Measurements from ENCODE around the gene KPNA6.

KPNA6 gene

DNA sequence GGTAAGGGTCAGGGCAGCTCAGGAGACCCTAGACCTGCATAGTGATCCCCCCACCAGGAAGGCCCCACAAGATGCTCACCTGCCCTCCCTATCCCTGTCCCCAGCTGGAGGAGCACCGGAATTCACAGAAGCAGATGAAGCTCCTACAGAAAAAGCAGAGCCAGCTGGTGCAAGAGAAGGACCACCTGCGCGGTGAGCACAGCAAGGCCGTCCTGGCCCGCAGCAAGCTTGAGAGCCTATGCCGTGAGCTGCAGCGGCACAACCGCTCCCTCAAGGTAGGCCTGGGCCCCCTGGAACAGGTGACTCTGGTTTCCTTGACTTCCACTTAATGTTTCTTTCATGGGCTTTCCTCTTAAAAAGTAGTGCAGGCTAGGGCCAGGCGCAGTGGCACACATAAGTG lies 80.0 kb downstream of the KPNA6 start:
- no peak for DNase-seq (ENCODE audit: low spot score)

DNA sequence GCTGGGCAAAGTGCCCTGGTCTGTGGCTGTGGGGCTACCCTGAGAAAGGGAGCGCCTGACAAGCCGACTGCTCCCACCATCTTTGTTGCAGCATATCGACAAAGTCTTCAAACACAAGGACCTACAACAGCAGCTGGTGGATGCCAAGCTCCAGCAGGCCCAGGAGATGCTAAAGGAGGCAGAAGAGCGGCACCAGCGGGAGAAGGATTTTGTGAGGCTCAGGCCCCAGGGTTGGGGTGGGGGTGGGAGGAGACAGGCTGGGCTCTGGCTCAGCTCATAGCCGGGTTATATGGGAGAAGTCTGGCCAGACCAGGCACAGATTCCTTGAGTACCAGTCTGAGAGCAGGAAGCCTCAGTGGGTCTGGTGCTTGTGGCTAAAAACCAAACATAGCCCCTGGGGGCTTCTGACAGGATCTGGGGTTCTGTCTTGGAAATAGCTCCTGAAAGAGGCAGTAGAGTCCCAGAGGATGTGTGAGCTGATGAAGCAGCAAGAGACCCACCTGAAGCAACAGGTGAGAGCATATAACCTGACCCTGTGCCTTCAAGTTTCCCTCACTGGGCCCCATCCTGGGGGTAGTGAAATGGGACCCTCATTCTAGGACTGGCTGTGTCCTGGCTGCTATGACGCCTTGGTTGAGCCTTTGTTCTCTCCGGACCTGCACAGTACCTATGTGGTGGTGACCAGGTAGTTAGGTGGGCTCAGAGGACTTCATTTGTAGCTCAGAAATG lies 84.5 kb downstream of the KPNA6 start:
- no peak for DNase-seq (ENCODE audit: low spot score)

DNA sequence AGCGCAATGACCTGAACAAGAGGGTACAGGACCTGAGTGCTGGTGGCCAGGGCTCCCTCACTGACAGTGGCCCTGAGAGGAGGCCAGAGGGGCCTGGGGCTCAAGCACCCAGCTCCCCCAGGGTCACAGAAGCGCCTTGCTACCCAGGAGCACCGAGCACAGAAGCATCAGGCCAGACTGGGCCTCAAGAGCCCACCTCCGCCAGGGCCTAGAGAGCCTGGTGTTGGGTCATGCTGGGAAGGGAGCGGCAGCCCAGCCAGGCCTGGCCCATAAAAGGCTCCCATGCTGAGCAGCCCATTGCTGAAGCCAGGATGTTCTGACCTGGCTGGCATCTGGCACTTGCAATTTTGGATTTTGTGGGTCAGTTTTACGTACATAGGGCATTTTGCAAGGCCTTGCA lies 87.1 kb downstream of the KPNA6 start:
- DNase-seq (ENCODE audit: low spot score), result no peak

DNA sequence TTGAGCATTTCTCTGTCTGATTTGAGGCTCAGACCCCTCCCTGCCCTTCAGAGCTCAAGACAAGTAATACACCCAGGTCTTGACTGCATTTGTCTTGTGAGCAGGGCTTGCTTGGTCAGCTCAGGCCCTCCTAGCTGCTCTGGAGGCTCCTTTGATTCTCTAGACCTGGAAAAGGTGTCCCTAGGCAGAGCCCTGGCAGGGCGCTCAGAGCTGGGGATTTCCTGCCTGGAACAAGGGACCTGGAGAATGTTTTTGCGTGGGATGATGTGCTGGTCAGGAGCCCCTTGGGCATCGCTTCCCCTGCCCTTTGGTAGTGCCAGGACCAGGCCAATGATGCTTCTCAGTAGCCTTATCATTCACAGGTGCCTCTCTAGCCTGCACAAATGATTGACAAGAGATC lies 87.7 kb downstream of the KPNA6 start:
- no peak for DNase-seq (ENCODE audit: low spot score)

DNA sequence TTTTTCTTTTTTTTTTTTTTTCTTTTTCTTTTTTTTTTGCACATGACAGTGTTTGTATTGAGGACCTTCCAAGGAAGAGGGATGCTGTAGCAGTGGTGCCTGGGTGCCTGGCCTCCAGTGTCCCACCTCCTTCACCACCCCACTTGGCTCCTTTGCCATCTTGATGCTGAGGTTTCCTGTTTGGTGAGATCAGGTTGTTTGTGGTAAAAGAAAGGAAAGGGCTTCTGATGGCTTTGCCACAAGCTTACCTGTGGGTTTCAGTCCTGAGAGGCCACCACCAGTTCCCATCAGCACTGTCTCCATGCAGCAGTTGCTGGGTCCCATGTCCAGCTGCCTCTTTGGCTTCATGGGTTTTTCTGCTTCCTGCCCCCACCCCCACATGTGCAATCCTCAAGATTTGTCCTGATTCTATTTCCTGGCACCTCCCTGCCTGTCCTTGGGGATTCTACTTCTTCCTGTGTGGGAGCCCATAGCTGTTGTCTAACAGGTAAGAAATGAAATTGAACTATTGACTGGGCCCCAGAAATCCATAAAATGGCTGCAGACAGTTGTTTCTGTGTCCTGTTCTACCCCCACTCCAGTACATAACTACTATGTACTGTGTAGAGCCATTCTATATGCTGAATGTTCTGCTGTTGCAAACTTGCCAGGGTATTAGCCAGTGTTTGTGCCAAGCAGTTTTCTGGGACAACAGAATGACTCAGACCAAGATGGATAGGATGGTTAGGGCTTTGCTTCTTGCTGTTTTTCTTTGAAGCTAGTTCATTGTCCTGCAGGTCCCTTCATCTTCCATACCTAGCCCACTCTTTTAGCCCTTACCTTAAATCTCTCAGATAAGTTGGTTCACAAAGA lies 88.3 kb downstream of the KPNA6 start:
- DNase-seq (ENCODE audit: low spot score), result no peak

DNA sequence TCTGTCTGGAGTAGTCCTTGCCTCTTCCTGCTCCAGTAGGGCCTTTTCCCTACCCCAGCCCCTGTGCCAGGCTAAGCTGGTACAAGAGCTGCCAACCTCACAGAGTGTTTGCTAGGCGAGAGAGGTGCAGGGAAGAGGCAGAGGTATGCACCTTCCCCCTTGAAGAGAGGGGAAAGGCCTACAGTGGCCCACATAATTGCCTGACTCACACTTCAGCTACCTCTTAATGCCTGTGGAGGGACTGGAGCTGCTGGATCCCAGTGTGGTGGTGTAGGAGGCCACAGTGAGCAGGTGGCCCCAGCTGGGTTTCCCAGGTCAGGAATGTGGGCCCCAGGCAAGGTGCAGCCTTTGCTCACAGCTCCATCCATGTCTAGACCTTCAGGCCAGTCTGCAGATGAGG lies 89.2 kb downstream of the KPNA6 start:
- no peak for DNase-seq (ENCODE audit: low spot score)

DNA sequence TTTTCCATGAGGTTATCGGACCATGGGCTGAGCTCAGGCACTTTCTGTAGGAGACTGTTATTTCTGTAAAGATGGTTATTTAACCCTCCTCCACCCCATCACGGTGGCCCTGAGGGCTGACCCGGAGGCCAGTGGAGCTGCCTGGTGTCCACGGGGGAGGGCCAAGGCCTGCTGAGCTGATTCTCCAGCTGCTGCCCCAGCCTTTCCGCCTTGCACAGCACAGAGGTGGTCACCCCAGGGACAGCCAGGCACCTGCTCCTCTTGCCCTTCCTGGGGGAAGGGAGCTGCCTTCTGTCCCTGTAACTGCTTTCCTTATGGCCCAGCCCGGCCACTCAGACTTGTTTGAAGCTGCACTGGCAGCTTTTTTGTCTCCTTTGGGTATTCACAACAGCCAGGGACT lies 90.0 kb downstream of the KPNA6 start:
- no peak for DNase-seq (ENCODE audit: low spot score)

DNA sequence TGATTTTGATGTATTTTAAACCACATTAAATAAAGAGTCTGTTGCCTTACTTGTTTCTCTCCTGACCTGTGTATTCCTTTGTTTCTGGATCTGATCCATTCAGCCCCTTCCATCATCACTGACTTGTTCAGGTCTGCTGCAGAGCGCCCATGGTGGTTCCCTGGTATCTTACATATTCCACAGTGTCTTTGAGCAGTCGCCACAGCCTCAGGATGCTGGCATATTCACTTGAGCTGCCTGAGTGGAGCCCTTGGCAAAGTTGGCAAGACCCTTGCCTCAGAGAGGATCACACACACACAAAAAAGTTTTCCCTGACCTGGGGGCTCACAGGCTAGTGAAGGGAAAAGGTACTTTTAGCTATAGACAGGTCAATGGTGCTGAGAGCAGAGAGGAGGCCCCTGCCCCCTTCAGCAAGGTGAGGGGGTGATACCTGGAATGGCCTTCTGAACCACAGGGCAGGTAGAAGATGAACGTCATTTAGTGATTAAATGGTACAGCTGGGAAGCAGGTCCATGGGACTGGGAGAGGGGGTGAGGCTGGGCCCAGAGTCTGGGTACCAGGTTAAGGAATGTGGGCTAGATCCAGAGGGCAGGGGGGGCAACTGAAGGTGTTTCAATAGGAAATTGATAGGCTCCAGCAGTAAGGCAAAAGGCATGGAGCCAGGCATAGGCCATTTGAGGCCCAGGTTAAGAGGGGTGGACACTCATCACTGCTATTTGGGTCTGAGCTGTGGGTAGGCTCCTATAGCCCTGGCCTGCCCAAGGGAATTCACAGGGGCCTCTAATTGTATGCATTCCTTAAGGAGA lies 90.6 kb downstream of the KPNA6 start:
- DNase-seq (ENCODE audit: low spot score), result no peak

DNA sequence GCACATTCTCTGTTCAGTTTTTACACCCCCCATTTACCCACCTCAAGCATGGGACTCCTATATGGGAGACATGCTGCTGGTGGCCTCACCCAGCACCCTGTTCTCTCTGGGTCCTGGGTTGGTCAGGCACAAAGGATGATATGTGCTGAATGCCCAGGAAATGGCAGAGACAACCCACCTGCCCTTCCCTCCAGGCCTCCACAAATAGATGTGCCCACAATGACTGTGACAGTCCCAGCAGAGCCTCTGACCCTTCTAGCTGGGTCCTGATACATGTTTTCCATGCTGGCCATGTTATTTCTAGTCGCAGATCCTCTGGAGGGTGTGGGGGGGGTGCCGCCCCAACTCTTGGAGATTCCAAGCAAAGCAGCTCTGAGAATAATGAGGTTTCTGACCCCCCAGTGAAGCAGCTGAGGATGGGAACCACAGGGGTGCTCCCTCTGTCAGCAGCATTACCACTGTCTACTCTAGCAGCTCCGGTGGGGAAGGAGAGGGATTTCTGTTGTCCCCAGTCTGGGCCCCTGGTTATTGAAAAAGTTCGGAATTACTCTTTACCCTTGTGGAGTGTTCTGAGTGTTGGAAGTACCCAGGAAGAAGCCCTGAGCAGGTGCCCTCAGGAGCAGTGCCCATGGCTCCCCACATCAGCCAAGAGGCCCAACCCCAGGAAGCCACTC lies 91.3 kb downstream of the KPNA6 start:
- no peak for DNase-seq (ENCODE audit: low spot score)

DNA sequence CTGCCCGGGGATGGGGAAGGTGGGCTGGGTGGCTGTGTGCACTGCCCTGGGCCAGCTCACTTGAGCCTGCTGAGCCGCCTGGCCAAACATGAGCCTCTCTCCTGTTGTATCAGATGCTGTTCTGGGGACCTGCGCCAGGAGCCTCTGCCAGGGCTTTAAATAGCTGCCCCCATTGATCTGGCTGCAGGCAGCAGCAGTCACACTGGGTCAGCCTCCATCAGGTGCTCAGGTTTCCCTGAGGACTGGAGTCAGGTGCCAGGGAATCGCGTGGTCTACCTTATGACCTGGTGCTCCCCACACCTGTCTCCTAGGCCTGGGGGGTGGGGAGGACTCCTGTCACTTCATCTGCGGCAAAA lies 91.8 kb downstream of the KPNA6 start:
- DNase-seq (ENCODE audit: low spot score), result no peak

DNA sequence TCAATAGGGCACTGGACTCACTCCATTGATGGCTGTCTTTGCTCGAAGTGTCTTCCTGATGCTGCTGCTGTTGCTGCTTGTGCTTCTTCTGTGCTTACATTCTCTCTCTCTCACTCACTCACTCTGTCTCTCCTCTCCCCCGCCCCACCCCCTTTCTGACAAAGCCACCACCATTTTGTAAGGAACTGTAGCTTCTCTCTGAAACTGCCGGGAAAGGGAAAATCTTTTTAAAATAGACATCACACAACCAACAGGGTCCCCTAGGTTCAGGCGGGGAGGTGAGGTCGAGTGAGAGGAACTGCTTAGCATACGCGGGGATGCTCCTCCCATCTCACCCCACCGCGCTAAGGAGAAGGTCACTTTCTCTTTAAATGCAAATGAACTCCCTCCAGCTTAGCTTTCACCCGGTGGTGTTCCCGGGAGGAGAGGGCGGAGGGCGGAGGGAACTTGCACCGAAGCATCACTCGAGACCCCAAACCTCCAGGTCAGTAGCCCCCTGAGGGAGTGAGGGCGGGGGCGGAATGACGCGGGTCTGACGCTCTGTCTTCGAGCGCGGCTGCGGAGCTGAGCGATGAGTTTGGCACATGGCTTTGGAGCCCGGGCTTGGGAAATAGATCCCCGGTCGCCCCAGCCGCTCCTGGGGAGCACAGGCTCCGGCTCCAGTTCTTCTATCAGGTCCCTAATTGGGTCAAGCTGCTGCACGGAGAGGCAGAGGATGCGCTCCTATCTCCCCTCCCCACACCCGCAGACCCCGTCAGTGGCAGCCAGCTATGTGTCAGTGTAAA lies 92.6 kb downstream of the KPNA6 start, which contains the start of gene CCDC28B:
CCDC28B (plus strand) TSS at position 370 of the 785 bp plus-strand sequence. CDS start 1,341 bp downstream, outside the sequence.
- peak; percentile 73 for DNase-seq (ENCODE audit: low spot score)

DNA sequence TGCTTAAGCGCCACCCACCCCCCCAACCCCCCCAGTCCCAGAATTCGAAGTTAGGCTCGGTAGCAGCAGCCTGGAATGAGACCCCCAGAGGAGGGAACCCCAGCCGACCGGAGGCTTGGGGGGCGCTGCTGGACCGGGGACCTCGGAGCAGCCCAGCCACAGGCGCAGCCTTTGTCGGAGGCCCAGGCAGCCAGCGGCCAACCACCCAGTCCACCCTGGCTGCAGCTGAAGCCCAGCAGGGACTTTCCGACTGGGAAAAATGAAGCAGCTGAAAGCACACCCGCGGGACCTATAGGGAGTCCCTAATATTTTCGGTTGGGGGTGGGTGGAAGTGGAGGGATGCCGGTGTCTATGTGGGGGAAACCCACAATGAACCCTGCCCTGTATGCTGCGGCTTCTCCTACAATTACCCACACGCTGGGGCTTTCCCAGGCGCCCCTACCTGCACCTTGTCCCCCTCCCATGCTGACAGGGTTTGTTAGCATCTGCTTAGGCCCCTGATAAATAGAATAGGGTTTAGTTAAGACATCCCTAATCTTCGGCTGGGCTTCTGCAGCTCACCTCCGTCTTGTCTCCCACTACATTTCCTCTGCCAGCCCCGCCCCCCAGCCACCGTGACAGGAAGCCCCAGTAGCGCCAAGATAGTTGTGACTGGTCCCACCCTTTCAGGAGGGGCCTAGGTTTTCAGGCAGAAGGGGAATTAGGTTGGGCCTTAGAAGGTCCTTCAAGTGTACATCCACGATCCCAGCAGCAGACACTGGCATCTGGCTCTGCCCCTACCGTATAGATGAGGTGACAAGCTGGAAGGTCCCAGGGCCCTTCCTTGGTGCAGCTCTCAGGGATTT lies 93.4 kb downstream of the KPNA6 start:
- DNase-seq (ENCODE audit: low spot score), result peak; percentile 61

DNA sequence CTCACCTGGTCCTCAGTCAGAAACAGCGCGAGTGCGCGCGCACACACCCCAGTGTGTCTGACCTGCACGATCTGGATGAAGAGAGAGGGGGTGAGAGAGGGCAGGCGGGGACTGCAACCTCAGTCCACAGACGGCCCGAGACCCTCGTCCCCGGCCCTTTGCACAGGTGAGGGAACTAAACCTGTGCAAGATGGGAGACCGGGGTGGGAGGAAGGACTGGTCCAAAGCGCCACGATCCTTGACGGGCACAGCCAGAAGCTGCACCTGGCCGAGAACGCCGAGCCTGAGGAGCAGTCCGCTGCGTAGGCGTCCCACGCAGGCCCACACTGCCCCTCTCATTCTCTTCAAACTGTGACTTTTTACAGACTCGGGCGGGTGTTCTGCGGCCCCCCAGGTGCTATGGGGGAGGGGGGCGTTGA lies 97.1 kb downstream of the KPNA6 start:
- DNase-seq (ENCODE audit: low spot score), result no peak

DNA sequence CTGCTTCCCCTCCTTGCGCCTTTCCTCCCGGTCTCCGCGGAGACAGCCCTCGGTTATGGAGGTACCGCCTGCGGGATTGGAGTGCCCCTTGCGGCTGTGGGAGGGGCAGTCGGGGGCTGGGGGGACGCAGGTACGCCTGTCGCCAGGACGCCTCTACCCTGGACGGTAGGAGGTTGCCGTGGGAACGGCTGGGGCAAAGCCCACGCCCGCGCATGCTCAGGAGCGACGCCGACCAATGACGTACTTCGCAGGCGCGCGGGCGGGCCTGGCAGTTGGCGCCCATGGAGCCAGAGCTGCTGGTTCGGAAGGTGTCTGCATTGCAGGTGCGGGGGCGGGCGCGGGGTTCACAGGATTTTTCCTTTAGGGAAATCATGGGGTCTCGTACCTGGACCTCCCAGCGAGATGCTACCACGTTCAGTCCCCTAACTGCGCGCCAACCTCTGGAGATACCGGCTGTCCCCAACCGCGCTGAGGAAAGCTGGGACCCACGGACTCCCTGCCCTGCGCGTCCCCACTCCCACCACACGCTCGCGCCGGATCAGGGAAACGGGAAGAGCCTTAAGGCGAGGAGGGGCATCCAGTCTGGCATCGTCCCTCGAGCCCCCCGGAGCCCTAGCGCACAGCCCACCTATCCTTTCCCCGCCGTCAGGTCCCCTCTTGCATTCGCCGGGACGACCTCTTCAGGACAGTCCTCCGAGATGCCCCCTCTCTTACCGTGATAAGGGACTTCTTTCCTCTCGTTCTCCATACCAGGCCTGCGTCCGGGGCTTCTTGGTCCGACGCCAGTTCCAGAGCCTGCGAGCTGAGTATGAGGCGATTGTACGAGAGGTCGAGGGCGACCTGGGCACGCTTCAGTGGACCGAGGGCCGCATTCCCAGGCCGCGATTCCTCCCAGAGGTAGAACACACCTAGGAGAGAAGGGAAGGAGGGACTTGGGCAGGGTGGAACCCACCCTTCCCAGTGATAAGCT lies 97.8 kb downstream of the KPNA6 start, which contains the start of gene IQCC:
IQCC (plus strand) TSS at position 271 of the 970 bp plus-strand sequence; CDS start at position 282, 11 bp downstream.
- peak; percentile 88 for DNase-seq (ENCODE audit: low spot score)

DNA sequence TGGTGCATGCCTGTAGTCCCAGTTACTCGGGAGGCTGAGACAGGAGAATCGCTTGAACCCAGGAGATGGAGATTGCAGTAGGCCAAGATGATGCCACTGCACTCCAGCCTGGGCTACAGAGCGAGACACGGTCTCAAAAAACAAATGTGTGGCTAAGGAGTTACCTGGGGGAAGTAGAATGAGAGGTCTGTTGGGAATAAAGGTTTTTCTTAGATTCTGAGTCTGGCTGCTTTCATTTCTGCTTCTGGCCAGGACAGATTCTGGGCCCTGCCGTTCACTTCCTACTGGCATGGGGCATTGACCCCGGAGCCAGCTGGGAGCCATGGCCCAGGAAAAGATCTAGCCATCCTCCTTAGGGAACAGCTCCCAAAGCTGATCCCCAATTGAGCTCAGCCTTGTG lies 100.6 kb downstream of the KPNA6 start:
- no peak for DNase-seq (ENCODE audit: low spot score)

DNA sequence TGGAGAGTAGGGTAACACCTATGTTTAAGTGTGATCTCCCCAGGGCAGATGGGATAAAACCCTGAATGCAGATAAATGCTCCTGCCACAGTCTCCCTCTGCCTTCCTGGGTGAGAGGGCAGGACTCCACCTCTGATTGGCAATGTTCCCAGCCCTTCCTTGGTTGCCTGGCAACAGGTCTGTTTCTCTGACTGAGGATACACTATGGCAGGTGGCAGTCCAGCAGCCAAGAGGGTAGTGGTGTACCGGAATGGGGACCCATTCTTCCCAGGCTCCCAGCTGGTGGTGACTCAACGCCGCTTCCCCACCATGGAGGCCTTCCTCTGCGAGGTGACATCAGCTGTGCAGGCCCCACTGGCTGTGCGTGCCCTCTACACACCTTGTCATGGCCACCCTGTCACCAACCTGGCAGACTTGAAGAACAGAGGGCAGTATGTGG lies 101.1 kb downstream of the KPNA6 start, which contains the start of gene DCDC2B:
DCDC2B (plus strand) TSS at position 199 of the 438 bp plus-strand sequence; CDS start at position 204, 5 bp downstream.
- peak; percentile 38 for DNase-seq (ENCODE audit: low spot score)

DNA sequence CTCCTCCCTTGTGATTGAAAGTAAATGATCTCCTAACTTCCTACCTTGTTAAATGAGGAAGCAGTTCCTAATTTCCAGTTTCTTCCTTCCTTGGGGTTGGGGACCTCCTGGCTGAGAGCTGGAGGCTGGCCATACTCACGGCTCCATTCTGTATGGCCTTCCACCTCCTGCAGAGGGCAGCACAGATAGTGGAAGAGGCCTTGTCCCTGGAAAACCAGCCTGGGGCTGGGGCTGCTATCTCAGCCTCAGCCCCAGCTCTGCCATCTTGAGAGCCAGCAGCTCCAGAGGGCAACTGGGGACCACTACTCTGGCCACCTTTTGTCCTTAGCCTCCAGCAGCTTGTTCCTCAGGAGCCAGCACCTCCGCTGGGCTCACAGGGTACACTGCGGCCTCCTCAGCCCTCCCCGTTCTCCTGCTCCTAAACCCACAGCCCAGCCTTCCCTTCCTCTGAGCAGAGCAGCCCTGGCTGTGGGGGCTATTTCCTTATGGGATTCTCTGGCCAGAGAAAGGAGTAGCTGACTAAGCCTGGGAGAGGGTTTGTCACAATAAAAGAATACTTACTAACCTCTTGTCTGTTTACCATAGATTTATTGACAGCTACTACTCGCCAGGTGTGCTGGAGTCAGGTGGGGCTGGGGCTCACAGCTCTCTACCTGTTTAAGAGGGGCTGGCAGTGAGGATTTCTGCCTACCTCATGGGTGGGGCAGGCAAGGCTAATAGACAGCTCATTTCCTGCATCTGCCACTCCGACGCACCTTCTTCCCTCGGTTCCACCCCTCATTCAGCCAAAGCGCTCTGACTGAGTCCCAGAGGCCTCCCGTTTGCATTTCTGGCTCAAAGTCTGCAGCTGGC lies 108.0 kb downstream of the KPNA6 start:
- peak; percentile 70 for DNase-seq (ENCODE audit: low spot score)

DNA sequence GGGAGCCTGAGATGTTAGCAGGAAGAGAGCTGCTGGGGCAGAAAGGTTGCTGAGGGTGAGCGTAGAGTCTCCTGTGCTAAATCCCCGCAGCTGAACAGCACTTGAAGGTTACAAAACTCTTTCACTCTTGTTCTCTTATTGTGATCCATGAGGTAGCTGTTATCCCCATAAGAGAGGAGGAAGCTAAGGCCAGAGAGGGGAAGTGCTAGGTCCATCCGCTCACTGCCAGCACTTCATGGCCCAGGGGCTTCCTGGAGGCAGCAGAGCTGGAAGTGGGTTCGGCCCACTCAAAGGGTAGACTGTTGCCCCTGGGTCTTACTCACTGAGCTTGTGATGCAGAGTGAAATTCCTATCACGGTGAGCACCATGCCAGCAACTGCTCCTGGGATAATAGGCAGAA lies 108.7 kb downstream of the KPNA6 start:
- DNase-seq (ENCODE audit: low spot score), result no peak

Data from RKO (cell line).